Mesodermal cell (in vitro differentiated cells): ENCODE data around the gene MAGI2.
"Not testable (repeated sequence)": the region's sequence is repeated elsewhere in the genome, so short reads cannot be mapped to it uniquely, and the experiment has no call there.

Experiments used
- H3K27ac ChIP-seq: 2 replicates; pipeline ENCODE4 v1.7.0; 2013; ENCODE audit warnings: mild to moderate bottlenecking, low read depth, low read length, moderate library complexity; ENCODE audit not compliant: severe bottlenecking
- H3K36me3 ChIP-seq: 2 replicates; pipeline ENCODE4 v1.7.1; 2013; ENCODE audit warnings: mild to moderate bottlenecking, low read length, moderate library complexity; ENCODE audit not compliant: control insufficient read depth, insufficient read depth
- H3K4me1 ChIP-seq: one replicate; pipeline ENCODE4 v1.7.1; 2013; ENCODE audit warnings: mild to moderate bottlenecking, low read length; ENCODE audit not compliant: insufficient read depth, control insufficient read depth, poor library complexity, severe bottlenecking
- H3K4me3 ChIP-seq: 2 replicates; pipeline ENCODE4 v1.7.0; 2013; ENCODE audit warnings: low read length, control low read depth, mild to moderate bottlenecking; ENCODE audit not compliant: insufficient read depth, poor library complexity, severe bottlenecking; ENCODE audit errors: extremely low read depth
- H3K9me3 ChIP-seq: 2 replicates; pipeline ENCODE4 v1.7.1; 2013; ENCODE audit warnings: mild to moderate bottlenecking, low read length, moderate library complexity; ENCODE audit not compliant: control insufficient read depth
- WGBS, 2 experiments: methylation state at CpG; one replicate each; pipeline ENCODE4 v1.1.5; 2013; ENCODE audit warnings: missing lambda C conversion rate in 2 of 2; ENCODE audit not compliant: insufficient coverage in 2 of 2; 5-methylcytosine and 5-hydroxymethylcytosine counted together

MAGI2 gene

DNA sequence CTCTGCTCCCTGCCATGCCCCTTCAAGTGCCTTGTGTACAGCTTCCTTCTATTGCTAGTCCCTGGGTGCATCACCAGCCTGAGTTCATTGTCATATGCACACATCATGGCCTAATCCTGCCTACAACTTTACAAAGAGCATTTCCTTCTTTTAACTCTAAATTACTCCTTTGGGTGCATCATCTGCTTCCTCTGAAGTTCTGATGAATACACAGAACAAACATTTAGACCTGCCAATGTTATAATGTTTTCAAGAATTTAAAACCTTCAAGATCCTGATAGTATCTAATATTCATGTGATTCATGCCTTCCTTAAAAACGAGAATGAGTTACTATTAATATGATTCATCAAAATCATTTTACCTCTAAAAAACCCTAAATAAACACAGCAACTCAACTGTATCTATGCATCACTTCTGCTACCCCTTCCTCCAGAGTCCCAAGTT, 357.1 kb downstream of the MAGI2 start:
- 80% methylated on average over 1 of the region's 1 CpG; no CpG with 5 or more reads in 1 of the 2 experiments for WGBS, 2 experiments
- H3K36me3 ChIP-seq = no peaks in the 10 kb centered on the region
- H3K9me3 ChIP-seq = no peaks in the 10 kb centered on the region
- H3K27ac ChIP-seq = no peak overlapping the region
- H3K4me3 ChIP-seq = no peak overlapping the region
- no peaks in the 10 kb centered on the region for H3K4me1 ChIP-seq

DNA sequence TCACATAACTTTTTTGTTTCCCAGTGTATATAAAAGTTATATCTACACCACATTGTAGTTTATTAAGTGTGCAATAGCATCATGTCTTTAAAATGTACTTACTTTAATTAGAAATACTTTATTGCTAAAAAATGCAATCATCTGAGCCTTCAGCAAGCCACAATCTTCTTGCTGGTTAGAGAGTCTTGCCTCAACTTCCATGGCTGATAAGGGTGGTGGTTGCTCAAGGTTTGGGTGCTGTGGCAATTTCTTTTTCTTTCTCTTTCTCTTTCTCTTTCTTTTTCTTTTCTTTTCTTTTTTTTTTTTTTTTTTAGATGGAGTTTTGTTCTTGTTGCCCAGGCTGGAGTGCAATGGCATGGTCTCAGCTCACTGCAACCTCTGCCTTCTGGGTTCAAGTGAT, 360.0 kb downstream of the MAGI2 start:
- Histone ChIP-seq H3K27ac (no peak overlapping the region), H3K9me3 (no peaks in the 10 kb centered on the region), H3K36me3 (no peaks in the 10 kb centered on the region), H3K4me1 (no peaks in the 10 kb centered on the region), H3K4me3 (no peak overlapping the region)

DNA sequence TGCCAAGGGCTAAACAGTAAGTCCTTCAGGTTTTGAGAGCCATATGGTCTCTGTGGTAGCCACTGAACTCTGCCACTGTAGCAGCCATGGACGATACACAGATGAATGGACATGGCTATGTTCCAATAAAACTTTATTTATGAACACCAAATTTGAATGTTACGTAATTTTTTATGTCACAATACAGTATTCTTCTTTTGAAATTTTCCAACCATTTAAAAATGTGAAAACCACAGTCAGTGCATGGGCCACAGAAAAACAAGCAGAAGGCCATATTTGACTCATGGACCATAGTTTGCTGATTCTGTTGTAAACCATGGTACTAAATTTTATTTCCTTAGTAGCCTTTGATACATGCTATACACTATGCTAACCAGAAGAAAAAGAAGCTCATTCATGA, 361.8 kb downstream of the MAGI2 start:
- 100% methylated on average over 1 of the region's 2 CpGs; no CpG with 5 or more reads in 1 of the 2 experiments for WGBS, 2 experiments
- H3K36me3 ChIP-seq = no peaks in the 10 kb centered on the region
- no peak overlapping the region for H3K27ac ChIP-seq
- H3K4me3 ChIP-seq = no peak overlapping the region
- no peaks in the 10 kb centered on the region for H3K4me1 ChIP-seq
- no peaks in the 10 kb centered on the region for H3K9me3 ChIP-seq

DNA sequence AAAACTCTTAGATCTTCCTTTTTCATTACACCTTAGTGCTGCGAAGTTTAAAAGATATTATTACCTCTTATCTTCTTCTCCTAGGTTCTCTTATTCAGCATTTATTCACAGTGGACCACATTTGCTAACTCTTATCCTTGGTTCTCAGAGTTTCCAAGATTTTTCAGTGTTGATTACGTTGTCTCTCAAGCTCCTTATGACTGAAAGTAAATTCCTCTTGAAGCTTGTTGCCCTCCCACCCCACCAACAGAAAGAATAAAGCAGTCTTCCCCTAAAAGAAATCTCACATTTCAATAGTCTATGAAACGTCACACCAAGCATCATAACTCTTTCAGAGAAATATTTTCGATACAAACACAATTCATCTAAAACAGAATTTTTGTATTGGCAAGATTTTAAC, 362.5 kb downstream of the MAGI2 start:
- H3K36me3 ChIP-seq = no peaks in the 10 kb centered on the region
- H3K27ac ChIP-seq = no peak overlapping the region
- no peak overlapping the region for H3K4me3 ChIP-seq
- no peaks in the 10 kb centered on the region for H3K4me1 ChIP-seq
- no peaks in the 10 kb centered on the region for H3K9me3 ChIP-seq
- WGBS, 2 experiments = 83 to 100% methylated on average over 1 to 2 of the region's 4 CpGs

DNA sequence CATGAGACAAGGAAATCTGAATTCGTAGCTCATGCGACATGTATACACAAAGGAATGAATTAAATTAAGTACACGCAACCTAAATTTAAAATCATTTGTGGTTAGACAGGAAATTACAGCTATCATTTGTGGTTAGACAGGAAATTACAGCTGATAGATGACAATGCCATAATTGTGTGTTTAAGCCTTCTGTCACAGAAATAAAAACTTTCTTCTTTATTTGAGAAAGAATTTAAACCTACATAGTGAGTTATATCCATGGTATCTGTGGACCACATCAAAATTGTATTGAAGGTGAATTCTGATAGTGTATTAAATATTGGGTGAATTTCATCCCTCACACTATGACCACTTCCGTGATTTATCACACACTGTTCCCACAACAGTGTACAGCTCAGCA, 362.9 kb downstream of the MAGI2 start:
- no peak overlapping the region for H3K27ac ChIP-seq
- no CpG with 5 or more reads among the region's 4 CpGs for WGBS, 2 experiments
- no peaks in the 10 kb centered on the region for H3K4me1 ChIP-seq
- H3K4me3 ChIP-seq = no peak overlapping the region
- H3K9me3 ChIP-seq = no peaks in the 10 kb centered on the region
- no peaks in the 10 kb centered on the region for H3K36me3 ChIP-seq

DNA sequence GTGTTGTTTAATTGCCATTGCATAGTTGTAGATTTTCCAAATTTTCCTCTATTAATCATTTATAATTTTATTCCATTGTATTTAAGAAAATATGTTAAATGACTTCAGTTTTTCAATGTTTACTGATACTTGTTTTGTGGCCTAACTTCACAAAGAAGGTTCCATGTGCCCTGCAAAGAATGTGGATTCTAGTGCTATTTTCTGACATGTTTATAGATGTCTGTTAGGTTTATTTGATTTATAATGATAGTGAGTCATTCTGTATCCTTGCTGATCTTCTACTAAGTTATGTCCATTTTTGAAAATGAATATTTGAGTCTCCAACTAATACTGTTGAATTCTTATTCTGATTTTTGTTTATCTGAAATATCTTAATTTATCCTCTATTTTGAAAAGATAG, 369.0 kb downstream of the MAGI2 start:
- H3K4me1 ChIP-seq = no peaks in the 10 kb centered on the region

DNA sequence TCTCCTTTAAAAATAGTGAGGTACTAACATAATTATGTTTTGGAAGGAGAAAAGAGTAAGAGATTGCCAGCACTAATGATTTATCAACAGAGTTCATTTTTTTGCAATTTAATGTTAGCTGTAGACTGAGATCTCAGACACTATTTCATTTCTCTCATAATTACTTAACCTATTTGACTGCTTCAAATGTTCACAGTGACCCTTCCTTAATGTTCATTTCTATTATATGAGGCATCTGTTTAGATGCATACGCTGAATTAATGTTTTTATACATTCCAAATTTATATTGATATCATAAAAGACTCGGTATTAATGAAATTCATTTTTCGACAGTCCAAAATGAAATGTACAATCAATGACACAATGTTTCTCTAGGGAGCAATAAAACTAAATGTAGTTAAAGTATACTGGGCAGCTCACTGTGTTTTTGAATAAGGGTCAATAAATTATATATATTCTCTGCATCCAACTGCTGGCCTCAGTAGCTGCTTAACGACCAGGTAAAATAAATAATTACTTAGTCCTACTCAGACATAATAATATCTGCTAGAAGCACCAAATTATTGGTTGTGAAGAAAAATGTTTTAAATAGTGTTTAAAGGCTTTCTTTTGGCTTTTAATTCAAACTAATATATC, 373.4 kb downstream of the MAGI2 start:
- Histone ChIP-seq H3K9me3 (no peaks in the 10 kb centered on the region), H3K27ac (no peak overlapping the region), H3K4me1 (no peaks in the 10 kb centered on the region), H3K4me3 (no peak overlapping the region), H3K36me3 (no peaks in the 10 kb centered on the region)
- WGBS, 2 experiments = no CpG with 5 or more reads among the region's 4 CpGs

More for the DNA sequence above, 369.0 kb downstream of the MAGI2 start:
- Histone ChIP-seq H3K9me3 (no peaks in the 10 kb centered on the region), H3K27ac (no peak overlapping the region), H3K4me3 (no peak overlapping the region), H3K36me3 (no peaks in the 10 kb centered on the region)

DNA sequence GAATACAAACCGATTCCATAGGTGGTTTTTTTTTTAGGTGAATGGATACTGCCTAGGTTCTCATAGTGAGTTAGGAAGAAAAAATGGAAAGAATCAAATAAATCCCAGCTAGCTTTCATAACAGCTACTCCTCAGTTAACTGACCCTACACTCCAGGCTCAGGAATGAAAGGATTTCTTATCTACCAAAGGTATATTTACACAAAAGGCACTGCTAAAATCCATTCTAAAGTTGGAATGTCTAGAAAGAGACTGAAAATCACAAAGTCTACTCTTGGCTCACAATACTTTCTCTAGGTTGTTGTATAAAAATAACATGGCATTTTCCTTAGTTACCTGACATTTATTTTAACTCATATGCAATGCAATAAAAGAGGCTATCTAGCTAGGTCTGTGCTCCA, 375.2 kb downstream of the MAGI2 start:
- Histone ChIP-seq H3K27ac (no peak overlapping the region), H3K36me3 (no peaks in the 10 kb centered on the region), H3K4me3 (no peak overlapping the region), H3K4me1 (no peaks in the 10 kb centered on the region), H3K9me3 (no peaks in the 10 kb centered on the region)
- WGBS, 2 experiments = 80% methylated on average over 1 of the region's 1 CpG; no CpG with 5 or more reads in 1 of the 2 experiments

DNA sequence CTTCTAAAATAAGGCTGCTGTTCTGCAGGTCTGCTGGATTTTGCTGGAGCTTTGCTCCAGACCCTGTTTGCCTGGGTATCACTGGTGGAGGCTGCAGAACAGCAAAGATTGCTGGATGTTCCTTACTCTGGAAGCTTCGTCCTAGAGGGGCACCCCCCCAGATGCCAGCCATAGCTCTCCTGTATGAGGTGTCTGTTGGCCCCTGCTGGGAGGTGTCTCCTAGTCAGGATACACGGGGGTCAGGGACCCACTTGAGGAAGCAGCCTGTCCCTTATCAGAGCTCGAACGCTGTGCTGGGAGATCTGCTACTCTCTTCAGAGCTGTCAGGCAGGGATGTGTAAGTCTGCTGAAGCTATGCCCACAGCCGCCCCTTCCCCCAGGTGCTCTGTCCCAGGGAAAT, 382.3 kb downstream of the MAGI2 start:
- not testable (repeated sequence) for H3K4me1 ChIP-seq, H3K4me3 ChIP-seq, H3K9me3 ChIP-seq, H3K27ac ChIP-seq, H3K36me3 ChIP-seq
- WGBS, 2 experiments = 67 to 100% methylated on average over 1 to 3 of the region's 5 CpGs

DNA sequence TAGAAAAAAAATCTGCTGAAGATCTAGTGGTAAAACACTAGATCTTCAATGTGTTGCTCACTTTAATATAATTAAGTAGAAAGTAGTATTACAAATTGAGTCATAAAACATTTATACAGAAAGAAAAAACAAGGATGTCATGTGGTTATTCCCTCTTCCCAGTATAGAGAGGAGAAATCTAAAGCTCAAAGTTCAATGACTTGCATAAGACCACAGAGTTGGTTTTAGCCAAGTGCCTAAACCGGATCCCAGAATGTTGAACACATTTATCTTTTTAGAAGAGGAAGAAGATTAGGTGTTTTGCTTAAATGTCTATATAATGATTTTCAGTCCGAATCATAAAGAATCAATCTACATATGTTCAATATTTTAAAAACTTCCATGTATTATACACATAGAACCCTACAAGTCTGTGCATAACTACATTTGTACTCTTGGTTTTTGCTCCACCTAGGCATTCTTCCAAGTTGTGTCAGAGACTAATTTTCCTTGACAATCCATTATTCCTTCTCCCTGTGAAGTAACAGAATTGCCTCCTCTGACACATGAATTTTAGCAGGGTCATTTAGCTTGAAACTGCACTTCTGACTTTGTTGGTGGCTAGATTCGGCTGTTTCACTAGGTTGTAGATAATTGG, 389.2 kb downstream of the MAGI2 start:
- Histone ChIP-seq H3K27ac (no peak overlapping the region), H3K4me3 (no peak overlapping the region), H3K9me3 (no peaks in the 10 kb centered on the region), H3K4me1 (no peaks in the 10 kb centered on the region), H3K36me3 (no peaks in the 10 kb centered on the region)
- 83% methylated on average over 1 of the region's 3 CpGs; no CpG with 5 or more reads in 1 of the 2 experiments for WGBS, 2 experiments

DNA sequence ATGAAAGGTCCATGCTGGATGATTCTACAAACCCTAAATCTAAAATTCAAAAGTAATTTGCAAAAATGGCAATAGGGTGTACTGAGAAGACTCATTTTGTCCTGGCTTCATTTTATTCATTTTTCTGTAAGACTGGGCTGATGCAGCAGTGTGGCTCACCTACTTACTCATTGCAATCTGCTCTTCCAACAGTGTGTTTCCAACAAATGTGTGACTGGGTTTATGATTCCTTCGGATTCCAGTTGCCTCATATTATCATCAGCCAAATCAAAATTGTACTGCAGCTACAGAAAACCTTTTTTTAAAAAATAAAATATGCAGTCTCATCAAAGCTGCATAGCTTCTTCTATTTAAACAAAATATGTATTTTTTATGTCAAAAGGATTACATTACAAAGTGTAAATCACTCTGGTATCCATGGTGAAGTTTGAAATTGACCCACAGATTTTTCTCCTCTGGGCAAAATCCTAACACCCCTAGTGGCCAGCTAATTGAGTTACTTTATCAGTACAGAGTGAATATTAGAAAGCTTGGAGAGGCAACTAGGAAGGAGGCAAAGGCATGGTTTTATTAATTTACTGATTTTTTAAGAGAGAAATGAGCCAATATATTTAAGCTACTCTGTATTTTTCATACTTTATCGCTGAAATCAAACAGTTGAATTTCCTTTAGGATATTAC, 390.3 kb downstream of the MAGI2 start:
- Histone ChIP-seq H3K9me3 (no peaks in the 10 kb centered on the region), H3K4me3 (no peak overlapping the region), H3K27ac (no peak overlapping the region), H3K36me3 (no peaks in the 10 kb centered on the region), H3K4me1 (no peaks in the 10 kb centered on the region)
- 78 to 87% methylated on average over 1 to 2 of the region's 2 CpGs for WGBS, 2 experiments
